Activated CD4-positive, alpha-beta T cell treated with anti-CD3 and anti-CD28 coated beads, Interleukin-2, amount 50 U/mL, for 1 hour (primary cell): Measurements from ENCODE around the gene OS9.

Experiments
- DNase-seq: peaks from one replicate; pipeline ENCODE4 v3.0.0-alpha.2; 2020

OS9 gene

DNA sequence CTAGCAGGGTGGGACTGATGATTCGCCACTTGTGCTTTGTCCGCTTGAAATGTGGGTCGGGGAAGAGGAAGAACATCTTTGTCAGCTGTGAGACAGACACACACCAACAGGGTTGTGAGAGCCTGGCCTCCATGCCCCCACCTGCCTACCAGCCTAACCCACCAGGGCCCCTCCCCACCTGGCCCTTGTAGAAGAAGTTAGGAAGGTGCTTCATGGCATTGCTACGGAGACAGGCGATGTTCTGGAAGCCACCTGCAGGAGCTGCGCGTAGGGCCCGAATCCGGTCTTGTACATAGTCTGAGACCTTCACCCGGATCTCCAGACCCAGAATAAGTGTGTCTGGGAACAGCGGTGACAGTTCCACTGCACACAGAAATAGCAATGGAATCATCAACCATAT is 75.7 kb downstream of the OS9 start:
- DNase-seq = no peak

DNA sequence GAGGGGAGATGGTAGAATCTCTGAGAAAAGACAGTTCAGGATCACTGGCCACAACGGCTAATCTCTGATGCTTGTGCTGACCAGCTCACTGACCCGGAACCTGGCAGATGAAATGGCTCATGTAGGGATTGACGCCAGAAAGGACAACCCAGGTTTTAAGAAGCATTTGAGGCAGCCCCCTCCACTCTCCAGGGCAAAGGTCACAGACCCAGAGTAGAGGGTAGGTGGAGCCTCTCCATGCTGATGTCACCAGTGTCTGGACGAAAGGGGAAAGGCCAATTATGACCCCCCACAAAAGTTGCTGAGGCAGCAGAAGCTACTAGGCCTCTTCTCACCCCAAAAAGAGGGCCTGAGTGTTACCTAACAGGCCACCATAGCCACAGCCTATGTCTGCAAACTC is 76.8 kb downstream of the OS9 start:
- DNase-seq = no peak
